Natural killer cell (primary cell): ENCODE measurements around the gene RNF43. TPM values are rescaled to one million over a fixed set of nuclear protein-coding genes. Genes with fewer than 3 reads are reported as not detected.
"Not testable (repeated sequence)": the region's sequence is repeated elsewhere in the genome, so short reads cannot be mapped to it uniquely, and the experiment has no call there.

Experiments
- ATAC-seq, 3 donors: fragments of 150-1000 bp in 2 of 3; fragments of 200-7000 bp in 1 of 3; cut with Tn5 transposase; 1 replicate in 1 of 3; 2 replicates in 2 of 3; pipeline ENCODE4 v1.10.0; 2021; ENCODE audit warnings: mild to moderate bottlenecking in 2 of 3, moderate library complexity in 2 of 3
- DNase-seq, 2 donors: peaks; one replicate each; pipeline versions ENCODE4 v3.0.0 to v3.0.0-alpha.2; 2013 to 2021; ENCODE audit warnings: mixed read lengths in 1 of 2
- H3K27ac ChIP-seq: one replicate; pipeline ENCODE4 v1.5.1; 2013; ENCODE audit warnings: mild to moderate bottlenecking, low read length
- H3K27me3 ChIP-seq: one replicate; pipeline ENCODE4 v1.6.1; 2013; ENCODE audit warnings: low read length; ENCODE audit not compliant: control insufficient read depth, insufficient read depth
- H3K36me3 ChIP-seq: one replicate; pipeline ENCODE4 v1.6.1; 2013; ENCODE audit warnings: low read length; ENCODE audit not compliant: control insufficient read depth, insufficient read depth
- H3K4me1 ChIP-seq: one replicate; pipeline ENCODE4 v1.6.1; 2013; ENCODE audit warnings: low read length; ENCODE audit not compliant: control insufficient read depth, insufficient read depth
- H3K4me3 ChIP-seq: one replicate; pipeline ENCODE4 v1.5.1; 2013; ENCODE audit warnings: low read length
- H3K9me3 ChIP-seq: one replicate; pipeline ENCODE4 v1.6.1; 2013; ENCODE audit warnings: low read length; ENCODE audit not compliant: control insufficient read depth, insufficient read depth
- H3K27ac Mint-ChIP-seq, 2 donors: one replicate each; pipeline ENCODE4 v1.8.0; 2022; ENCODE audit warnings: mild to moderate bottlenecking in 2 of 2, mixed read lengths in 2 of 2, moderate library complexity in 1 of 2
- H3K27me3 Mint-ChIP-seq, 2 donors: one replicate each; pipeline ENCODE4 v1.8.0; 2022; ENCODE audit warnings: low read depth in 2 of 2, mixed read lengths in 2 of 2
- H3K36me3 Mint-ChIP-seq: one replicate; pipeline ENCODE4 v1.8.0; 2022; ENCODE audit warnings: mixed read lengths
- H3K4me1 Mint-ChIP-seq, 2 donors: one replicate each; pipeline ENCODE4 v1.8.0; 2022; ENCODE audit warnings: mixed read lengths in 2 of 2
- H3K4me3 Mint-ChIP-seq: one replicate; pipeline ENCODE4 v1.8.0; 2022; ENCODE audit warnings: mild to moderate bottlenecking, moderate library complexity, mixed read lengths
- H3K9me3 Mint-ChIP-seq, 2 donors: one replicate each; pipeline ENCODE4 v1.8.0; 2022; ENCODE audit warnings: mixed read lengths in 2 of 2
- CTCF ChIP-seq: fragments of 200-600 bp; IDR thresholded peaks from one replicate; pipeline ENCODE4 v1.8.0; 2022; ENCODE audit warnings: antibody characterized with exemption
- WGBS: methylation state at CpG from one replicate; pipeline ENCODE4 v1.1.7; 2013; ENCODE audit warnings: missing lambda C conversion rate; ENCODE audit not compliant: insufficient coverage; 5-methylcytosine and 5-hydroxymethylcytosine counted together
- intact Hi-C: fragments of 100-400 bp; cut with micrococcal nuclease; formaldehyde crosslinking; loops from one replicate; pipeline ENCODE4 v1.14.2; 2022
- total RNA-seq, 4 donors: library from RNA; stranded (reverse); fragments of 120-200 nt in 1 of 4; gene quantifications; one replicate each; pipeline versions ENCODE4 v1.2.3 to v1.2.4, GENCODE V29; 2013 to 2022

Gene RNF43
- total RNA-seq, 3 donors from 2014 or later (not counting 1 experiment from before 2014, with no cell fraction given), result 0.95 to 1.1 (median 1.0) TPM

DNA sequence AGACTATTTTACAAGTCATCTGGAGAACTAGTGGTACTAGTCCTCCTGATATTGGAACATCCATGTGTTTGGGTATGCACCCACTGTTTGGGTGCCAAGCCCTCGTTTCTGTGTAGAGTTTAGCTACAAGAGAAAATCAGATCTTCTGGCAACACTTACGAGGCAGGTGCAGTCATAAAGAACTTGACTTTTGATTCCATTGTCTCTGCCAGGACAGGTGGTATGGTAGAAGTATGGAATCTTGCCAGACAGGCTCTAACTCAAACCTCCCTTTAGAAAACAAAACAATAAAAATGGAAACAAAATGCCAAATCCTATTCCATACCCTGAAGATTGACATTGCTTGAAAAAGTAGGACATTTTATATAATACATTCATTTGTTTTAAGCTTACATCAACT is 16.0 kb downstream of the RNF43 start:
- WGBS, result 84% methylated on average over 2 of the region's 2 CpGs
- ATAC-seq, result no peak
- Mint-ChIP-seq H3K36me3 (no peaks in the 10 kb centered on the region), H3K27ac (no peak overlapping the region), H3K9me3 (no peaks in the 10 kb centered on the region), H3K4me3 (no peak overlapping the region), H3K4me1 (no peaks in the 10 kb centered on the region), H3K27me3 (no peaks in the 10 kb centered on the region)
- DNase-seq, result no peak
- intact Hi-C loops, result no loop called here
- H3K9me3 ChIP-seq, result no peaks in the 10 kb centered on the region
- no peak for TF ChIP-seq CTCF
- H3K27ac ChIP-seq, result no peak overlapping the region
- no peaks in the 10 kb centered on the region for H3K36me3 ChIP-seq
- H3K4me1 ChIP-seq, result no peaks in the 10 kb centered on the region
- no peaks in the 10 kb centered on the region for H3K27me3 ChIP-seq
- no peak overlapping the region for H3K4me3 ChIP-seq

- no peaks in the 10 kb centered on the region for H3K27me3 Mint-ChIP-seq
- H3K9me3 Mint-ChIP-seq, result no peaks in the 10 kb centered on the region
- DNase-seq, result no peak
- H3K4me1 Mint-ChIP-seq, result no peaks in the 10 kb centered on the region
- no peaks in the 10 kb centered on the region for H3K9me3 ChIP-seq
- intact Hi-C loops, result no loop called here
- no peaks in the 10 kb centered on the region for H3K4me1 ChIP-seq
- H3K4me3 ChIP-seq, result no peak overlapping the region
- H3K27me3 ChIP-seq, result no peaks in the 10 kb centered on the region
- TF ChIP-seq CTCF, result no peak
- ATAC-seq, result no peak
- no peak overlapping the region for H3K27ac ChIP-seq
- H3K4me3 Mint-ChIP-seq, result no peak overlapping the region
- H3K36me3 Mint-ChIP-seq, result no peaks in the 10 kb centered on the region
- no peak overlapping the region for H3K27ac Mint-ChIP-seq
- H3K36me3 ChIP-seq, result no peaks in the 10 kb centered on the region
Observed at GRCh38 chr17:58400826-58401225, 16.5 kb downstream of the RNF43 start.

DNA sequence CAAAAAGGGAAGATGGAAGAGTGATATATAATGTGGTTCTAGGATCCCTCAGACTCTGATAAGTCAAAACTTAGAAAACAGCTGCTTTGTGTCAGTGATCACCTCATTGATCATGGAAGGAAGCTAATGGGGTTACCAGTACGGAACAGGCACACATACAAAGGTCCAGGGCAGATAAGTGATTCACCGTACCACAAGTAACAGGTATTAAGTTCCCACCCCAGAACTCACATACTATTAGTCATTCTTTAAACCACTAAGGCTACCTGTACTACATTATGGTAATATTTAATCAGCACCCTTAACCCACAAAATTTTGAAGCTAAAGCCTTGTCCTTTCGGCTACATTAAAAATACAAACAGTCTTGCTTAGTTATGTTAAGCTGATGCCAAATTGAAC is 17.4 kb downstream of the RNF43 start:
- Mint-ChIP-seq H3K9me3 (no peaks in the 10 kb centered on the region), H3K27ac (no peak overlapping the region), H3K27me3 (no peaks in the 10 kb centered on the region), H3K4me1 (no peaks in the 10 kb centered on the region), H3K36me3 (no peaks in the 10 kb centered on the region), H3K4me3 (no peak overlapping the region)
- no peak for DNase-seq
- Histone ChIP-seq H3K27me3 (no peaks in the 10 kb centered on the region), H3K9me3 (no peaks in the 10 kb centered on the region), H3K4me1 (no peaks in the 10 kb centered on the region), H3K36me3 (no peaks in the 10 kb centered on the region), H3K4me3 (no peak overlapping the region), H3K27ac (no peak overlapping the region)
- TF ChIP-seq CTCF, result no peak
- no peak for ATAC-seq
- 90% methylated on average over 3 of the region's 3 CpGs for WGBS
- intact Hi-C loops, result no loop called here

DNA sequence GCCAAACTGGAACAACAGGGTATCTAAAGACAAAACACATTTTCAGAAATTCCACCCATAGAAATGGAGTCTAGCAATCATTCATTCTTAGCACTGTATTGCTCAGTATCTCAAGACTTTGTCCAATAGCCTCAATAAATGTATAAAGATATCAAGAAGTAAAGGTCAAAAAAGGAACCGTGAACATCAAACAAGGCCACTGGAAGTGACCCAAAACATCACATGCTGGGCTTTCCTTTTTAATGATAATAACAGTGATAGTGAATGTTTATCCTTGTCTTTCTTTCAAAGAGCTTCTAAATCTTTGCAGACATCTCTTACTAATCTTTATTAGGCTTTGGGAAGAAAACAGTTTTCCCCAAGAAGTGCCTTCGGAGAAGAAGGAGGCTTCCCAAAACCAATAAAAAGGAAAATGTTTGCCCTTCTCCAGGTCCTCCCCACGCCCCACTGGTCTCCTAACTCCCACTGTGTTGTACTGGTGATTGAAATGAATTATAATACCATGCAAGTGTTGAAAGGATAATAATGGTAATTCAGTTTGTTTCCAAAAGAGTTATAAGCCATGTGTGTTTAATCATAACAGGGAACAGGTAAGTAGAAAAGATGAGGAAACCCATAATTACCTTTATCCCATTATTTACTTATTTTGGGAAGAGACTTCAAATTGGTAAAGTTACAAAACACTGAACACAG is 18.6 kb downstream of the RNF43 start:
- Histone ChIP-seq H3K27ac (no peak overlapping the region), H3K27me3 (no peaks in the 10 kb centered on the region), H3K9me3 (no peaks in the 10 kb centered on the region), H3K4me3 (no peak overlapping the region), H3K4me1 (no peaks in the 10 kb centered on the region), H3K36me3 (no peaks in the 10 kb centered on the region)
- ATAC-seq, result no peak
- no peaks in the 10 kb centered on the region for H3K27me3 Mint-ChIP-seq
- H3K36me3 Mint-ChIP-seq, result no peaks in the 10 kb centered on the region
- H3K4me3 Mint-ChIP-seq, result no peak overlapping the region
- H3K4me1 Mint-ChIP-seq, result no peaks in the 10 kb centered on the region
- WGBS, result 100% methylated on average over 1 of the region's 3 CpGs
- intact Hi-C loops, result no loop called here
- H3K9me3 Mint-ChIP-seq, result no peaks in the 10 kb centered on the region
- no peak for TF ChIP-seq CTCF
- H3K27ac Mint-ChIP-seq, result no peak overlapping the region
- no peak for DNase-seq

DNA sequence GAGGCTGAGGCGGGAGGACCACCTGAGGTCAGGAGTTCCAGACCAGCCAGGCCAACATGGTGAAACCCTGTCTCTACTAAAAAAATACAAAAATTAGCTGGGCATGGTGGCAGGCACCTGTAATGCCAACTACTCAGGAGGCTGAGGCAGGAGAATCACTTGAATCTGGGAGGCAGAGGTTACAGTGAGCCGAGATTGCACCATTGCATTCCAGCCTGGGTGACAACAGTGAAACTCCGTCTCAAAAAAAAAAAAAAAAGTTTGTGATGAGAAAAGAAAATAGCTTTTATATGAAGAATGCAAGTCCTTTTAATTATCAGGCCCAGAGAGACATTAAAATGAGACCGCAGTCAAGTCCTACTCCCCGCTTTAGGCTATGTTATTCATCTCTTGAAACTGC is 19.9 kb downstream of the RNF43 start:
- H3K4me3 ChIP-seq, intact Hi-C loops, H3K9me3 ChIP-seq, DNase-seq, H3K9me3 Mint-ChIP-seq, H3K36me3 Mint-ChIP-seq, H3K4me1 ChIP-seq, H3K27ac Mint-ChIP-seq, H3K27me3 Mint-ChIP-seq, H3K27me3 ChIP-seq, H3K27ac ChIP-seq, H3K4me1 Mint-ChIP-seq, H3K4me3 Mint-ChIP-seq, H3K36me3 ChIP-seq, ATAC-seq: not testable (repeated sequence)
- 100% methylated on average over 5 of the region's 5 CpGs for WGBS
